HCT116 (cell line): ENCODE data around the gene SLC7A5. TPM values are rescaled to one million over a fixed set of nuclear protein-coding genes. Genes with fewer than 3 reads are reported as not detected.

ENCODE experiments used
- ATAC-seq: fragments of 200-7000 bp; cut with Tn5 transposase; 2 replicates; pipeline ENCODE4 v1.9.1; 2020; ENCODE audit warnings: mild to moderate bottlenecking, moderate library complexity
- BruUV-seq: library from RNA; stranded (reverse); fragments of 400-500 nt; replicated peaks from 2 replicates; lab custom pipeline; 2021; lab: Mats Ljungman, UMichigan
- CTCF ChIA-PET: fragments of 300-600 bp; sonication (Branson Sonifier 250); formaldehyde crosslinking; loops from one replicate; lab custom pipeline; 2021; ENCODE audit warnings: antibody characterized with exemption; lab: Charles Lee
- POLR2A ChIA-PET: fragments of 300-600, 350-600 bp; sonication (Branson Sonifier 250); formaldehyde crosslinking; loops from one replicate; lab custom pipeline; 2021; ENCODE audit warnings: antibody characterized with exemption; lab: Charles Lee
- RAD21 ChIA-PET, 2 experiments: fragments of 300-600 bp; sonication (Branson Sonifier 250); formaldehyde crosslinking; loops; one replicate each; lab custom pipeline; 2023; ENCODE audit warnings: low total read pairs in 2 of 2; ENCODE audit not compliant: uncharacterized antibody in 2 of 2, unreplicated experiment in 2 of 2, low non-redundant PET in 1 of 2; lab: Charles Lee
- DNase-seq: peaks from one replicate; pipeline ENCODE4 v3.0.0-alpha.2; 2010; ENCODE audit warnings: low read depth, low spot score
- H2AFZ ChIP-seq: fragments of 200-600 bp; shearing (Covaris generic), sonication (generic); 2 replicates; pipeline ENCODE4 v1.6.1; 2017; ENCODE audit warnings: low read depth, mixed run types, mixed read lengths, antibody characterized with exemption, low read length; ENCODE audit not compliant: poor library complexity, severe bottlenecking
- H3K27ac ChIP-seq: 2 replicates; pipeline ENCODE4 v1.5.1; 2012; ENCODE audit warnings: low read depth, low read length
- H3K27me3 ChIP-seq: fragments of 200-600 bp; sonication (generic); 2 replicates; pipeline ENCODE4 v1.6.1; 2016; ENCODE audit warnings: mixed run types, low read length, mixed read lengths; ENCODE audit not compliant: insufficient read depth
- H3K36me3 ChIP-seq, 2 experiments: fragments of 200-500 bp in 1 of 2; fragments of 200-600 bp in 1 of 2; sonication (Bioruptor generic) in 1 of 2; sonication (generic) in 1 of 2; 2 replicates each; pipeline versions ENCODE4 v1.5.1 to v1.6.1; 2014 to 2016; ENCODE audit warnings: low read length in 2 of 2, inconsistent platforms in 1 of 2, mixed read lengths in 1 of 2, mixed run types in 1 of 2; ENCODE audit not compliant: insufficient read depth in 2 of 2, control insufficient read depth in 1 of 2
- H3K4me1 ChIP-seq, 2 experiments: fragments of 200-600 bp in 1 of 2; sonication (generic) in 1 of 2; 2 replicates each; pipeline versions ENCODE4 v1.5.1 to v1.6.1; 2012 to 2017; ENCODE audit warnings: low read length in 2 of 2, inconsistent platforms in 1 of 2, mild to moderate bottlenecking in 1 of 2, mixed read lengths in 1 of 2, mixed run types in 1 of 2, moderate library complexity in 1 of 2; ENCODE audit not compliant: insufficient read depth in 2 of 2, control insufficient read depth in 1 of 2
- H3K4me2 ChIP-seq: fragments of 200-600 bp; sonication (generic); 2 replicates; pipeline ENCODE4 v1.6.1; 2017; ENCODE audit warnings: mixed run types, low read length, mixed read lengths
- H3K4me3 ChIP-seq, 2 experiments: fragments of 200-600 bp in 1 of 2; sonication (generic) in 1 of 2; replicated peaks in 1 of 2; 2 replicates each; pipeline ENCODE4 v1.5.1; 2011 to 2016; ENCODE audit warnings: low read length in 2 of 2, control low read depth in 1 of 2, low read depth in 1 of 2, mild to moderate bottlenecking in 1 of 2, mixed read lengths in 1 of 2, mixed run types in 1 of 2
- H3K79me2 ChIP-seq: fragments of 200-600 bp; sonication (generic); 2 replicates; pipeline ENCODE4 v1.6.1; 2017; ENCODE audit warnings: mild to moderate bottlenecking, mixed run types, low read length, moderate library complexity, mixed read lengths; ENCODE audit not compliant: insufficient read depth
- H3K9ac ChIP-seq: fragments of 200-600 bp; sonication (generic); 2 replicates; pipeline ENCODE4 v1.6.1; 2016; ENCODE audit warnings: low read length, mixed read lengths
- H3K9me2 ChIP-seq: fragments of 200-600 bp; sonication (generic), shearing (Covaris generic); 2 replicates; pipeline ENCODE4 v1.6.1; 2017; ENCODE audit warnings: mixed run types, mild to moderate bottlenecking, moderate library complexity; ENCODE audit not compliant: insufficient read depth
- H3K9me3 ChIP-seq, 2 experiments: fragments of 200-500 bp in 1 of 2; fragments of 200-600 bp in 1 of 2; sonication (Bioruptor generic) in 1 of 2; sonication (generic) in 1 of 2; 2 replicates each; pipeline ENCODE4 v1.6.1; 2014 to 2017; ENCODE audit warnings: low read length in 2 of 2, mixed read lengths in 2 of 2, inconsistent platforms in 1 of 2, low read depth in 1 of 2, mild to moderate bottlenecking in 1 of 2, mixed run types in 1 of 2, moderate library complexity in 1 of 2; ENCODE audit not compliant: control insufficient read depth in 1 of 2, insufficient read depth in 1 of 2
- H4K20me1 ChIP-seq: fragments of 200-600 bp; sonication (generic), shearing (Covaris generic); 2 replicates; pipeline ENCODE4 v1.6.1; 2017; ENCODE audit warnings: mixed run types, mild to moderate bottlenecking, moderate library complexity; ENCODE audit not compliant: insufficient read depth
- CBX3 ChIP-seq: IDR thresholded peaks from 2 replicates; pipeline ENCODE4 v1.6.1; 2012; ENCODE audit warnings: low read depth
- CEBPB ChIP-seq: IDR thresholded peaks from 2 replicates; pipeline ENCODE4 v1.6.1; 2012; ENCODE audit warnings: low read depth
- EGR1 ChIP-seq: IDR thresholded peaks from 2 replicates; pipeline ENCODE4 v1.6.1; 2012; ENCODE audit warnings: low read depth
- ELF1 ChIP-seq: IDR thresholded peaks from 2 replicates; pipeline ENCODE4 v1.6.1; 2012; ENCODE audit warnings: low read depth, borderline replicate concordance
- FOSL1 ChIP-seq: IDR thresholded peaks from 2 replicates; pipeline ENCODE4 v1.6.1; 2012; ENCODE audit warnings: low read depth
- JUND ChIP-seq: IDR thresholded peaks from 2 replicates; pipeline ENCODE4 v1.6.1; 2012
- POLR2A ChIP-seq: IDR thresholded peaks from 2 replicates; pipeline ENCODE4 v1.7.0; 2011; ENCODE audit warnings: borderline replicate concordance; ENCODE audit not compliant: insufficient read depth, insufficient read length; ENCODE audit errors: extremely low read depth
- POLR2AphosphoS5 ChIP-seq: IDR thresholded peaks from 2 replicates; pipeline ENCODE4 v1.6.1; 2011; ENCODE audit warnings: mild to moderate bottlenecking, low read depth, low read length, moderate library complexity
- RAD21 ChIP-seq: IDR thresholded peaks from 2 replicates; pipeline ENCODE4 v1.6.1; 2012; ENCODE audit warnings: low read depth, mild to moderate bottlenecking
- SP1 ChIP-seq: IDR thresholded peaks from 2 replicates; pipeline ENCODE4 v1.6.1; 2012; ENCODE audit warnings: low read depth
- YY1 ChIP-seq: IDR thresholded peaks from 2 replicates; pipeline ENCODE4 v1.6.1; 2011; ENCODE audit warnings: low read length, low read depth, moderate library complexity, mild to moderate bottlenecking; ENCODE audit not compliant: insufficient replicate concordance; ENCODE audit errors: extremely low read depth
- ZNF274 ChIP-seq: fragments of 200-500 bp; sonication (Bioruptor generic); IDR thresholded peaks from 2 replicates; pipeline ENCODE4 v1.6.1; 2014; ENCODE audit warnings: mild to moderate bottlenecking, low read depth, low read length, inconsistent platforms
- intact Hi-C: fragments of 100-400 bp; cut with micrococcal nuclease; formaldehyde crosslinking; loops from 2 replicates; pipeline ENCODE4 v1.10.0; 2022
- total RNA-seq: library from RNA; stranded (reverse); gene quantifications from one replicate; pipeline ENCODE4 v1.2.1, GENCODE V29; 2021; ENCODE audit not compliant: unreplicated experiment
- TF ChIP-seq, protein P1 (sequence below), 3 experiments: fragments of 200-600 bp in 1 of 3; sonication (generic) in 1 of 3; IDR thresholded peaks in 2 of 3; conservative IDR thresholded peaks in 1 of 3; 2 replicates each; pipeline ENCODE4 v1.5.1; 2012 to 2017; ENCODE audit warnings: low read depth in 2 of 3, low read length in 2 of 3, antibody characterized with exemption in 1 of 3, borderline replicate concordance in 1 of 3, control low read depth in 1 of 3, mild to moderate bottlenecking in 1 of 3, mixed read lengths in 1 of 3, mixed run types in 1 of 3, moderate library complexity in 1 of 3; ENCODE audit not compliant: insufficient read depth in 1 of 3
- TF ChIP-seq, protein P2 (sequence below): IDR thresholded peaks from 2 replicates; pipeline ENCODE4 v1.6.1; 2012; ENCODE audit warnings: low read depth
- TF ChIP-seq, protein P3 (sequence below): IDR thresholded peaks from 2 replicates; pipeline ENCODE4 v1.6.1; 2011; ENCODE audit warnings: mild to moderate bottlenecking, low read length, moderate library complexity; ENCODE audit not compliant: insufficient replicate concordance; ENCODE audit errors: extremely low read depth

The SLC7A5 gene
- total RNA-seq, 1 experiment from 2014 or later: 482 TPM

DNA sequence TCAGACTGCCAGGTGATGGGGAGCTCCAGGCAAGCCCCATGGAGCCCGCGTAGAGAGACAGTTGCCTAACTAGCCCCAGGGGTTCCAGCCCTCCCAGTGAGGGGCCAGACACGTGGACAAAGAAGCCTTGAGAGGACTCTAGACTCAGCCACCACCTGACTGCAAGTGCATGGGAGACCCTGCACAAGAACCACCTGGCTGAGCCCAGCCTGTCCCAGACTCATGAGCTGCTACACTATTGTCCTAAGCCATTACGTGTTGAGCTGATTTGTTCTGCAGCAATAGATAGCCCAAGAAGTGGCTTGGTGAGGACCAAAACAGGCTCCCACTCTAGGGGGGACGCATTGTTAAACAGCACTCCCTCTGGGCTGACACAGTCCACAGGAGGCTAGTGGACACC, 65.9 kb downstream of the SLC7A5 start:
- TF ChIP-seq FOSL1 (no peak), RAD21 (no peak), YY1 (no peak), POLR2AphosphoS5 (no peak), POLR2A (no peak), EGR1 (no peak), CBX3 (no peak), SP1 (no peak), CEBPB (no peak), ZNF274 (no peak), ELF1 (no peak), JUND (no peak)
- TF ChIP-seq, protein P1, sequence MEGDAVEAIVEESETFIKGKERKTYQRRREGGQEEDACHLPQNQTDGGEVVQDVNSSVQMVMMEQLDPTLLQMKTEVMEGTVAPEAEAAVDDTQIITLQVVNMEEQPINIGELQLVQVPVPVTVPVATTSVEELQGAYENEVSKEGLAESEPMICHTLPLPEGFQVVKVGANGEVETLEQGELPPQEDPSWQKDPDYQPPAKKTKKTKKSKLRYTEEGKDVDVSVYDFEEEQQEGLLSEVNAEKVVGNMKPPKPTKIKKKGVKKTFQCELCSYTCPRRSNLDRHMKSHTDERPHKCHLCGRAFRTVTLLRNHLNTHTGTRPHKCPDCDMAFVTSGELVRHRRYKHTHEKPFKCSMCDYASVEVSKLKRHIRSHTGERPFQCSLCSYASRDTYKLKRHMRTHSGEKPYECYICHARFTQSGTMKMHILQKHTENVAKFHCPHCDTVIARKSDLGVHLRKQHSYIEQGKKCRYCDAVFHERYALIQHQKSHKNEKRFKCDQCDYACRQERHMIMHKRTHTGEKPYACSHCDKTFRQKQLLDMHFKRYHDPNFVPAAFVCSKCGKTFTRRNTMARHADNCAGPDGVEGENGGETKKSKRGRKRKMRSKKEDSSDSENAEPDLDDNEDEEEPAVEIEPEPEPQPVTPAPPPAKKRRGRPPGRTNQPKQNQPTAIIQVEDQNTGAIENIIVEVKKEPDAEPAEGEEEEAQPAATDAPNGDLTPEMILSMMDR (IDR thresholded peaks at IDR 0.05 in 2 of 3, conservative IDR thresholded peaks at IDR 0.05 in 1 of 3; ENCODE audit: borderline replicate concordance in 1 of 3, insufficient read depth in 1 of 3, low read depth in 2 of 3, low read length in 2 of 3): no peak
- TF ChIP-seq, protein P2, sequence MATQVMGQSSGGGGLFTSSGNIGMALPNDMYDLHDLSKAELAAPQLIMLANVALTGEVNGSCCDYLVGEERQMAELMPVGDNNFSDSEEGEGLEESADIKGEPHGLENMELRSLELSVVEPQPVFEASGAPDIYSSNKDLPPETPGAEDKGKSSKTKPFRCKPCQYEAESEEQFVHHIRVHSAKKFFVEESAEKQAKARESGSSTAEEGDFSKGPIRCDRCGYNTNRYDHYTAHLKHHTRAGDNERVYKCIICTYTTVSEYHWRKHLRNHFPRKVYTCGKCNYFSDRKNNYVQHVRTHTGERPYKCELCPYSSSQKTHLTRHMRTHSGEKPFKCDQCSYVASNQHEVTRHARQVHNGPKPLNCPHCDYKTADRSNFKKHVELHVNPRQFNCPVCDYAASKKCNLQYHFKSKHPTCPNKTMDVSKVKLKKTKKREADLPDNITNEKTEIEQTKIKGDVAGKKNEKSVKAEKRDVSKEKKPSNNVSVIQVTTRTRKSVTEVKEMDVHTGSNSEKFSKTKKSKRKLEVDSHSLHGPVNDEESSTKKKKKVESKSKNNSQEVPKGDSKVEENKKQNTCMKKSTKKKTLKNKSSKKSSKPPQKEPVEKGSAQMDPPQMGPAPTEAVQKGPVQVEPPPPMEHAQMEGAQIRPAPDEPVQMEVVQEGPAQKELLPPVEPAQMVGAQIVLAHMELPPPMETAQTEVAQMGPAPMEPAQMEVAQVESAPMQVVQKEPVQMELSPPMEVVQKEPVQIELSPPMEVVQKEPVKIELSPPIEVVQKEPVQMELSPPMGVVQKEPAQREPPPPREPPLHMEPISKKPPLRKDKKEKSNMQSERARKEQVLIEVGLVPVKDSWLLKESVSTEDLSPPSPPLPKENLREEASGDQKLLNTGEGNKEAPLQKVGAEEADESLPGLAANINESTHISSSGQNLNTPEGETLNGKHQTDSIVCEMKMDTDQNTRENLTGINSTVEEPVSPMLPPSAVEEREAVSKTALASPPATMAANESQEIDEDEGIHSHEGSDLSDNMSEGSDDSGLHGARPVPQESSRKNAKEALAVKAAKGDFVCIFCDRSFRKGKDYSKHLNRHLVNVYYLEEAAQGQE: no peak
- TF ChIP-seq, protein P3, sequence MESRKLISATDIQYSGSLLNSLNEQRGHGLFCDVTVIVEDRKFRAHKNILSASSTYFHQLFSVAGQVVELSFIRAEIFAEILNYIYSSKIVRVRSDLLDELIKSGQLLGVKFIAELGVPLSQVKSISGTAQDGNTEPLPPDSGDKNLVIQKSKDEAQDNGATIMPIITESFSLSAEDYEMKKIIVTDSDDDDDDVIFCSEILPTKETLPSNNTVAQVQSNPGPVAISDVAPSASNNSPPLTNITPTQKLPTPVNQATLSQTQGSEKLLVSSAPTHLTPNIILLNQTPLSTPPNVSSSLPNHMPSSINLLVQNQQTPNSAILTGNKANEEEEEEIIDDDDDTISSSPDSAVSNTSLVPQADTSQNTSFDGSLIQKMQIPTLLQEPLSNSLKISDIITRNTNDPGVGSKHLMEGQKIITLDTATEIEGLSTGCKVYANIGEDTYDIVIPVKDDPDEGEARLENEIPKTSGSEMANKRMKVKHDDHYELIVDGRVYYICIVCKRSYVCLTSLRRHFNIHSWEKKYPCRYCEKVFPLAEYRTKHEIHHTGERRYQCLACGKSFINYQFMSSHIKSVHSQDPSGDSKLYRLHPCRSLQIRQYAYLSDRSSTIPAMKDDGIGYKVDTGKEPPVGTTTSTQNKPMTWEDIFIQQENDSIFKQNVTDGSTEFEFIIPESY: no peak
- H3K79me2 ChIP-seq: no peaks in the 10 kb centered on the region
- ChIA-PET RAD21 (no interaction called here), CTCF (interaction anchor here (1.8 kb wide), 1 partner anchor 25 kb away, joined by 8 read pairs; no protein-coding TSS in a partner anchor), POLR2A (interaction anchor here (1.1 to 1.4 kb wide), 2 partner anchors 14 to 67 kb away, joined by 6 read pairs; no protein-coding TSS in a partner anchor)
- no peaks in the 10 kb centered on the region for H3K36me3 ChIP-seq
- no peaks in the 10 kb centered on the region for H3K9me3 ChIP-seq
- H3K9ac ChIP-seq: no peak overlapping the region
- no peaks in the 10 kb centered on the region for H4K20me1 ChIP-seq
- H3K27ac ChIP-seq: no peak overlapping the region
- no TSS peak for BruUV-seq
- no peaks in the 10 kb centered on the region for H3K27me3 ChIP-seq
- no peaks in the 10 kb centered on the region for H3K9me2 ChIP-seq
- peaks cover 21 to 23% of the 10 kb centered on the region in 2 experiments for H3K4me1 ChIP-seq
- ATAC-seq (no peak), DNase-seq (no peak)
- H3K4me2 ChIP-seq: no peak overlapping the region
- H3K4me3 ChIP-seq: no peak overlapping the region
- no peak overlapping the region for H2AFZ ChIP-seq
- intact Hi-C loops: no loop called here
